ENCODE data around the gene CLDN16.

CLDN16 gene

DNA sequence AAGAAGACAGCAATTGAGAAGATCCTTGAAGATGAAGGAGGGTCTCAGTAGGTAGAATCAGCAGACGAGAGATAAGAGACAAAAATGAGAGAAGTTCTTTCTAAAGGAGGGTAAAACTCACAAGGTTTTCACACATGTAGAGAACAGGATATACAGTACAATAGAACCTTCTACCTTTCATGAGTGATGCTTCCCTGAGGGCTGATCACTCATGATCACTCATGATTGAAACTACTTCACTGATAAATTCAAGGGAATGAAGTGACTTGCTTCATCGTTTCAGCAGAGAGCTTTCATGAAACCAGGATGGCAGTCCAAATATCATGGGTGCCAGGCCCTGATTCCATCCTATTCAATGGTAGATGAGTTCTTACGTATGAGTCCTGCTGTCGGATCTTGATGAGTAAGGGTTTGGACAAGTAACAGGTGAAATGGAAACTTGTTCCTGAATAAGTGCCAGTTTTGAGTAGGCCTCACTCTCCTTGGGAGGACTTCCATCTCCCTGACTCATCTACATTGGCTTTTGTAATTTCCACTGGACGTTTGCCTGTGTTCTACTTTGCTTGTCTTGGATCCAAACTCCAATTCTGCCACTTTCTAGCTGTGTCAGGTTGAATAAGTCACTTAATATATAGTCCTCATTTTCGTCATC, 9.6 kb upstream of the CLDN16 start:
- Histone ChIP-seq H3K27me3 (no peaks in the 10 kb centered on the region), H3K36me3 (no peaks in the 10 kb centered on the region), H3K9me3 (no peaks in the 10 kb centered on the region), H3K4me3 (ENCODE audit: low read depth in 1 of 2, low read length in 1 of 2) (no peak overlapping the region), H3K4me1 (ENCODE audit: control insufficient read depth in 1 of 2, insufficient read depth in 1 of 2, low read depth in 1 of 2, low read length in 1 of 2) (no peaks in the 10 kb centered on the region), H3K27ac (no peak overlapping the region)
- TF ChIP-seq, protein P1, sequence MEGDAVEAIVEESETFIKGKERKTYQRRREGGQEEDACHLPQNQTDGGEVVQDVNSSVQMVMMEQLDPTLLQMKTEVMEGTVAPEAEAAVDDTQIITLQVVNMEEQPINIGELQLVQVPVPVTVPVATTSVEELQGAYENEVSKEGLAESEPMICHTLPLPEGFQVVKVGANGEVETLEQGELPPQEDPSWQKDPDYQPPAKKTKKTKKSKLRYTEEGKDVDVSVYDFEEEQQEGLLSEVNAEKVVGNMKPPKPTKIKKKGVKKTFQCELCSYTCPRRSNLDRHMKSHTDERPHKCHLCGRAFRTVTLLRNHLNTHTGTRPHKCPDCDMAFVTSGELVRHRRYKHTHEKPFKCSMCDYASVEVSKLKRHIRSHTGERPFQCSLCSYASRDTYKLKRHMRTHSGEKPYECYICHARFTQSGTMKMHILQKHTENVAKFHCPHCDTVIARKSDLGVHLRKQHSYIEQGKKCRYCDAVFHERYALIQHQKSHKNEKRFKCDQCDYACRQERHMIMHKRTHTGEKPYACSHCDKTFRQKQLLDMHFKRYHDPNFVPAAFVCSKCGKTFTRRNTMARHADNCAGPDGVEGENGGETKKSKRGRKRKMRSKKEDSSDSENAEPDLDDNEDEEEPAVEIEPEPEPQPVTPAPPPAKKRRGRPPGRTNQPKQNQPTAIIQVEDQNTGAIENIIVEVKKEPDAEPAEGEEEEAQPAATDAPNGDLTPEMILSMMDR (IDR thresholded peaks at IDR 0.05) = no peak

DNA sequence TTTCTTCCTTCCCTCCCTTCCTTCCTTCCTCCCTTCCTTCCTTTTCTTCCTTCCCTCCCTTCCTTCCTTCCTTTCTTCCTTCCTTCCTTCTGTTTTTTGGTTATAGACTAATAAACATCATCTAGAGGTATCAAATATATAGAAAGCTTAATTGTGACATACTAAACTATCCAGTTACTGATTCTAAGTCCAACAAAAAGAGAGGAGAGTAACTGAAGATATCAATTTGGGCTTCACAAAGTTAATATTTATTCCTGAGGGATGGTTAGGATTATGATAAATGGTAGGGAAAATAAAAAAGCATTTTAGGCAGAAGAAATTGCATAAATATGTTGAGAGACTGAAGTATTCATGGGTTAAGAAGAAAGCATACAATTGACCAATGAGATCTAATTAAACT, 7.8 kb upstream of the CLDN16 start:
- Histone ChIP-seq H3K9me3 (no peaks in the 10 kb centered on the region), H3K27me3 (no peaks in the 10 kb centered on the region), H3K27ac (no peak overlapping the region), H3K4me3 (ENCODE audit: low read depth in 1 of 2, low read length in 1 of 2) (no peak overlapping the region), H3K36me3 (no peaks in the 10 kb centered on the region), H3K4me1 (ENCODE audit: control insufficient read depth in 1 of 2, insufficient read depth in 1 of 2, low read depth in 1 of 2, low read length in 1 of 2) (no peaks in the 10 kb centered on the region)
- TF ChIP-seq, protein P1 (IDR thresholded peaks at IDR 0.05) = no peak

DNA sequence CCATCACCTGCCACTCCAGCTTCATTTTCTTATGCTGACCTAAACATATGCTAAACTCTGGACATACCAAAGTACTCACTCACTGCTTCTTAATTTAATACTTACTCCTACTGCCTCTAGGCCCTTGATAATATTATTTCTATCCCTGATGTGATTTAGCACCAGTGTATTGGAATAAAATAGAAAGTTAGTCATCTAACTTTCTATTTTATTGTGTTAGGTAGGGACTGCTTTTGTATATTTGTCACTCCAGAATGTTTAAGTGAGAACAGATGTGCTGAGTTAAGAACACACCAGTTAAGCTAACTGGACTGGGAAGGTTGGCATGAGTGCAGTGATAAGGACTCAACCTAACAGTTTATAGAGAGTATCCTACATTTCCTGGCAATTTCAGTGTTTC, 6.5 kb upstream of the CLDN16 start:
- H3K36me3 ChIP-seq = no peaks in the 10 kb centered on the region
- H3K4me3 ChIP-seq (ENCODE audit: low read depth in 1 of 2, low read length in 1 of 2) = no peak overlapping the region
- no peaks in the 10 kb centered on the region for H3K27me3 ChIP-seq
- H3K4me1 ChIP-seq (ENCODE audit: control insufficient read depth in 1 of 2, insufficient read depth in 1 of 2, low read depth in 1 of 2, low read length in 1 of 2) = no peaks in the 10 kb centered on the region
- H3K27ac ChIP-seq = no peak overlapping the region
- H3K9me3 ChIP-seq = no peaks in the 10 kb centered on the region
- TF ChIP-seq, protein P1 (IDR thresholded peaks at IDR 0.05) = no peak

DNA sequence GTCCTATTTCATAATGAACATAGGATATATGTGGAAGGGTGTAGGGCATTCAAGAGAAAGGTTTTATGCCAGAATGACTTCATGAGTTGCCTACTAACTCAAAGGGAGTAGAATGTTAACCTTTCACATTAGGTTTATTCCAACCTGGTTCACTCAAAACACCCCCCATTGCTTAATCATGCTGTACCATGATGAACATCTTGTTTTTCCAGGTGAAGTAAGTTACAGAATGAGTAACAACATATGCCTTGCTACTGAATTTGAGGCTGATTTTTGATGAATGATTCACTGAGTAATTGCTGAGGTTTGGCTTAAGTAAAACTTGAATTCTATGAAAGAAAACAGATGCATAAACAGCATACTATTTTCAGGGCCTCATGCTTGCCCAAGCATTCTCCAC, 5.9 kb upstream of the CLDN16 start:
- no peaks in the 10 kb centered on the region for H3K4me1 ChIP-seq (ENCODE audit: control insufficient read depth in 1 of 2, insufficient read depth in 1 of 2, low read depth in 1 of 2, low read length in 1 of 2)
- H3K4me3 ChIP-seq (ENCODE audit: low read depth in 1 of 2, low read length in 1 of 2) = no peak overlapping the region
- TF ChIP-seq, protein P1 (IDR thresholded peaks at IDR 0.05) = no peak
- no peaks in the 10 kb centered on the region for H3K9me3 ChIP-seq
- no peaks in the 10 kb centered on the region for H3K36me3 ChIP-seq
- no peaks in the 10 kb centered on the region for H3K27me3 ChIP-seq
- H3K27ac ChIP-seq = no peak overlapping the region

DNA sequence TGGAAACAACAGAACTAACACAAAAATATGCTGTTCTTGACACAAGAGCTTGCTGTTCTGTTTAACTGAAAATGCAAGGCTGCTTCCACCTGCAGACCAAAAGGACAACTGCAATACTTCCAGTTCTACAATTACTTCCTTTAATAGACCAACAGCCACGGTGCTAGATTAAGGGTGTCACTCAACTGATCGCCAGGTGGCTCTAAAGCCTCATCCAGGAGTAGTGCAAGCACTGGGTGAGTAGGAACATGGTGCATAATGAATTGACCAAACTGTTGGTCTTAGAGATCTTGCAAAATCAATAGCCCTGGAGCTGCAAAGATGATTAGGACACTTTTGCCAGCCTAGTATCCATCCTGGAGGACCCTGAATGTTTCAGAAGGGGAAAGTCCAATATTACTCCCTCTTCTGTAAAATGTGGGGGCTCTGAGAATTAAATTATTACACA, 3.6 kb upstream of the CLDN16 start:
- no peak overlapping the region for H3K27ac ChIP-seq

More for the DNA sequence above, 3.6 kb upstream of the CLDN16 start:
- TF ChIP-seq, protein P1 (IDR thresholded peaks at IDR 0.05) = no peak
- no peak overlapping the region for H3K4me3 ChIP-seq (ENCODE audit: low read depth in 1 of 2, low read length in 1 of 2)
- no peaks in the 10 kb centered on the region for H3K36me3 ChIP-seq
- H3K27me3 ChIP-seq = no peaks in the 10 kb centered on the region
- H3K4me1 ChIP-seq (ENCODE audit: control insufficient read depth in 1 of 2, insufficient read depth in 1 of 2, low read depth in 1 of 2, low read length in 1 of 2) = no peaks in the 10 kb centered on the region
- H3K9me3 ChIP-seq = no peaks in the 10 kb centered on the region

Measured in neutrophil (primary cell).